Subcutaneous adipose tissue (tissue), 4 donors: Measurements from ENCODE around the gene POLQ. TPM values are rescaled to one million over a fixed set of nuclear protein-coding genes. Genes with fewer than 3 reads are reported as not detected.

Experiments used
- CTCF ChIP-seq: fragments of 450-650 bp; IDR thresholded peaks from one replicate; pipeline ENCODE4 v1.5.1; 2016; ENCODE audit warnings: low read depth, mild to moderate bottlenecking, control low read depth, antibody characterized with exemption, moderate library complexity
- total RNA-seq, 4 donors: library from RNA; depleted of rRNA; stranded (reverse); fragments of >200 nt; gene quantifications; one replicate each; pipeline ENCODE4 v1.1.0, GENCODE V29; 2016

POLQ gene
- total RNA-seq, 4 donors from 2014 or later = 0.19 to 1.3 (median 0.58) TPM

- TF ChIP-seq CTCF = no peak
Observed at GRCh38 chr3:121424549-121424948, 121.2 kb downstream of the POLQ start.

GRCh38 chr3:121418182-121418581 lies 127.6 kb downstream of the POLQ start:
- TF ChIP-seq CTCF = no peak

GRCh38 chr3:121414924-121415323 lies 130.9 kb downstream of the POLQ start:
- TF ChIP-seq CTCF = no peak

- TF ChIP-seq CTCF = no peak
Observed at GRCh38 chr3:121411523-121411922, 134.3 kb downstream of the POLQ start.

GRCh38 chr3:121405631-121406030 lies 140.2 kb downstream of the POLQ start:
- TF ChIP-seq CTCF = no peak

- no peak for TF ChIP-seq CTCF
Observed at GRCh38 chr3:121399820-121400219, 146.0 kb downstream of the POLQ start.

Other genes with a start within 250 kb of the POLQ start
- not detected for gene ARGFX, start 22.0 kb upstream of the POLQ start, total RNA-seq
- under 1 TPM in 2 of 4 donors, not detected in 2; 0.16 to 0.19 TPM for gene FBXO40, start 47.4 kb upstream of the POLQ start, total RNA-seq
- gene HCLS1, start 114.9 kb upstream of the POLQ start, total RNA-seq = 100 to 1,000 TPM in 2 of 4 donors, 10 to 100 TPM in 2; 84.6 to 211 (median 129) TPM
- gene GOLGB1, start 203.8 kb upstream of the POLQ start, total RNA-seq = 10 to 100 TPM; 69.2 to 91.7 (median 86.4) TPM